Adrenal gland (tissue), 12 donors: ENCODE data around the gene GRB10. TPM values are rescaled to one million over a fixed set of nuclear protein-coding genes. Genes with fewer than 3 reads are reported as not detected.

Source experiments
- DNase-seq, 7 donors: peaks; one replicate each; pipeline ENCODE4 v3.0.0-alpha.2; 2019 to 2020
- H3K27ac ChIP-seq, 5 donors: fragments of 200-600 bp; sonication (generic) in 4 of 5; 1 replicate in 3 of 5; 2 replicates in 2 of 5; pipeline versions ENCODE4 v1.5.1 to v1.8.0; 2016 to 2020; ENCODE audit warnings: mild to moderate bottlenecking in 1 of 5
- H3K27me3 ChIP-seq: fragments of 200-600 bp; 2 replicates; pipeline ENCODE4 v1.8.0; 2021
- H3K36me3 ChIP-seq, 2 donors: fragments of 200-600 bp; replicated peaks in 1 of 2; 1 replicate in 1 of 2; 2 replicates in 1 of 2; pipeline versions ENCODE4 v1.5.1 to v1.8.0; 2018 to 2022
- H3K4me1 ChIP-seq, 2 donors: fragments of 200-600 bp; replicated peaks in 1 of 2; 1 replicate in 1 of 2; 2 replicates in 1 of 2; pipeline versions ENCODE4 v1.5.1 to v1.8.0; 2018 to 2021
- H3K4me3 ChIP-seq, 4 donors: fragments of 200-600 bp; sonication (generic) in 3 of 4; one replicate each; pipeline ENCODE4 v1.5.1; 2016 to 2018
- H3K9me3 ChIP-seq, 3 donors: fragments of 200-600 bp; sonication (generic) in 1 of 3; replicated peaks in 1 of 3; 1 replicate in 2 of 3; 2 replicates in 1 of 3; pipeline versions ENCODE4 v1.5.1 to v1.8.0; 2016 to 2021
- POLR2A ChIP-seq, 2 donors: fragments of 450-650 bp; IDR thresholded peaks; one replicate each; pipeline ENCODE4 v1.6.1; 2017; ENCODE audit warnings: antibody characterized with exemption in 2 of 2, mild to moderate bottlenecking in 2 of 2, moderate library complexity in 1 of 2
- WGBS, 4 donors: extraction: QIAGEN DNeasy Blood & Tissue Kit in 2 of 4; methylation state at CpG; one replicate each; pipeline versions ENCODE4 v1.1.5 to v1.1.7; 2013 to 2017; 5-methylcytosine and 5-hydroxymethylcytosine counted together
- intact Hi-C, 2 donors: fragments of 100-400 bp; cut with DNase I; formaldehyde crosslinking; loops; one replicate each; pipeline versions ENCODE4 v1.14.1 to v1.15.0; 2022 to 2023
- polyA plus RNA-seq, 3 donors: library from polyadenylated mRNA; stranded (reverse); fragments of 200-250 nt in 2 of 3; fragments of 350-450 nt in 1 of 3; fragmentation: Illumina TruSeq in 1 of 3; extraction: RNeasy Lipid Tissue Mini Kit (QIAGEN cat#74804) in 1 of 3; gene quantifications; one replicate each; pipeline ENCODE4 v1.2.3, GENCODE V29; 2013 to 2014
- total RNA-seq, 9 donors: library from RNA; depleted of rRNA in 4 of 9; stranded (reverse); fragments of >200 nt in 4 of 9; fragments of 120-200 nt in 1 of 9; fragmentation: NEBNext Ultra II Directional in 1 of 9; extraction: Animal tissue kit (Norgen Biotek cat#: 25700) in 1 of 9; gene quantifications; one replicate each; pipeline versions ENCODE4 v1.1.0 to v1.2.4, GENCODE V29; 2013 to 2023
- TF ChIP-seq, protein P1 (sequence below), 6 experiments: fragments of 450-650 bp in 4 of 6; fragments of 200-600 bp in 2 of 6; sonication (generic) in 1 of 6; IDR thresholded peaks; 1 replicate in 5 of 6; 2 replicates in 1 of 6; pipeline versions ENCODE4 v1.5.1 to v1.8.0; 2016 to 2021; ENCODE audit warnings: antibody characterized with exemption in 6 of 6, mild to moderate bottlenecking in 2 of 6, moderate library complexity in 1 of 6
- donor health status: healthy with polysubstance abuse.
- donor health status: Bipolar disorder and iron deficiency.
- donor health status: DM: yes; HTN: yes; CAD: no.
- donor health status: DM: no; HTN: no; CAD: no.
- donor health status: DM: no; HTN: no; CAD: no.
- donor health status: DM: yes; HTN: yes; CAD: no.

GRB10 gene
- total and polyA plus RNA-seq, 12 donors = 33.5 to 158 (median 67.3) TPM

DNA sequence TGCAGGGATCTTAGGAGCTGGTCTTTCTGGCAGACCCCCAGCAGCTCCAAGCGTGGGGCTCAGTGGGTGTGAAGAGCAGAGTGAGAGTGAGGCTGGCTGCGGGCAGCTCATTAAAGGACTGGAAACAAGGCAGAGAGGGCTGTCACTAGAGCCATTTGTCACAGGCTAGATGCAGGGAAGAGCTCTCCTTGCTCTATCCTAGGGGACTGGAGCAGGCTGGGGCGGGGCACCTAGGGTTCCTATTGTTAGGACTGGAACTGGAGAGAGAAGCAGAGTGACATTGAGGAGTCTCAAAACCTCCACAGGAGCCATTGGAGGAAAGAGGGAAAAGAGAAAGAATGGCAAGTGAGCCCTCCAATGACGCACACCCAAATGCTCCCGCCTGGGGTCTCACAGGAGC is 216.7 kb downstream of the GRB10 start:
- Histone ChIP-seq H3K27ac (no peak overlapping the region), H3K27me3 (no peaks in the 10 kb centered on the region), H3K4me1 (peaks cover 0 to 3% of the 10 kb centered on the region in 2 donors), H3K4me3 (no peak overlapping the region), H3K9me3 (no peaks in the 10 kb centered on the region), H3K36me3 (no peaks in the 10 kb centered on the region)
- DNase-seq = no peak
- TF ChIP-seq POLR2A (IDR thresholded peaks at IDR 0.05) = no peak
- TF ChIP-seq, protein P1, sequence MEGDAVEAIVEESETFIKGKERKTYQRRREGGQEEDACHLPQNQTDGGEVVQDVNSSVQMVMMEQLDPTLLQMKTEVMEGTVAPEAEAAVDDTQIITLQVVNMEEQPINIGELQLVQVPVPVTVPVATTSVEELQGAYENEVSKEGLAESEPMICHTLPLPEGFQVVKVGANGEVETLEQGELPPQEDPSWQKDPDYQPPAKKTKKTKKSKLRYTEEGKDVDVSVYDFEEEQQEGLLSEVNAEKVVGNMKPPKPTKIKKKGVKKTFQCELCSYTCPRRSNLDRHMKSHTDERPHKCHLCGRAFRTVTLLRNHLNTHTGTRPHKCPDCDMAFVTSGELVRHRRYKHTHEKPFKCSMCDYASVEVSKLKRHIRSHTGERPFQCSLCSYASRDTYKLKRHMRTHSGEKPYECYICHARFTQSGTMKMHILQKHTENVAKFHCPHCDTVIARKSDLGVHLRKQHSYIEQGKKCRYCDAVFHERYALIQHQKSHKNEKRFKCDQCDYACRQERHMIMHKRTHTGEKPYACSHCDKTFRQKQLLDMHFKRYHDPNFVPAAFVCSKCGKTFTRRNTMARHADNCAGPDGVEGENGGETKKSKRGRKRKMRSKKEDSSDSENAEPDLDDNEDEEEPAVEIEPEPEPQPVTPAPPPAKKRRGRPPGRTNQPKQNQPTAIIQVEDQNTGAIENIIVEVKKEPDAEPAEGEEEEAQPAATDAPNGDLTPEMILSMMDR (IDR thresholded peaks at IDR 0.05) = no peak
- 71 to 82% (median 79%) methylated on average over 5 of the region's 5 CpGs for WGBS, 4 donors
- intact Hi-C loops = no loop called here

DNA sequence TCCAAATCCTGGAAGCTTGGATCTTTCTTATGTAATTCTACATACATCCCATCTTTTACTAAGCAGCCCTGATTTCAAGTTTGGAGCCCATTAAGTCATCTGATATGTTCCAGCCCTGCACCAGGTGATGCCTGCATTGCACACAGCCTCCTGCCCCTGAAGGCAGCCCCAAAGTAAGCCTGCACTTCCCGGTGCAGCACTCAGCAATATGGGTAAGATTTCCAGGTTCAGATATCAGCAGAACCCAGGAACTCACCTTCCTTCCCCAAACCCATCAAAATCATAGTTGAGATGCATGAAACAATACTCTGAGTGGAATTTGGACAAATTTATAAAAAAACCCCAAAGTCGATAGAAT is 217.2 kb downstream of the GRB10 start:
- TF ChIP-seq, protein P1 (IDR thresholded peaks at IDR 0.05) = no peak
- TF ChIP-seq POLR2A (IDR thresholded peaks at IDR 0.05) = no peak
- 77 to 100% (median 82%) methylated on average over 2 of the region's 2 CpGs for WGBS, 4 donors
- Histone ChIP-seq H3K4me3 (no peak overlapping the region), H3K9me3 (no peaks in the 10 kb centered on the region), H3K27ac (no peak overlapping the region), H3K36me3 (no peaks in the 10 kb centered on the region), H3K27me3 (no peaks in the 10 kb centered on the region), H3K4me1 (peaks cover 0 to 7% of the 10 kb centered on the region in 2 donors)
- DNase-seq = no peak
- intact Hi-C loops = no loop called here

DNA sequence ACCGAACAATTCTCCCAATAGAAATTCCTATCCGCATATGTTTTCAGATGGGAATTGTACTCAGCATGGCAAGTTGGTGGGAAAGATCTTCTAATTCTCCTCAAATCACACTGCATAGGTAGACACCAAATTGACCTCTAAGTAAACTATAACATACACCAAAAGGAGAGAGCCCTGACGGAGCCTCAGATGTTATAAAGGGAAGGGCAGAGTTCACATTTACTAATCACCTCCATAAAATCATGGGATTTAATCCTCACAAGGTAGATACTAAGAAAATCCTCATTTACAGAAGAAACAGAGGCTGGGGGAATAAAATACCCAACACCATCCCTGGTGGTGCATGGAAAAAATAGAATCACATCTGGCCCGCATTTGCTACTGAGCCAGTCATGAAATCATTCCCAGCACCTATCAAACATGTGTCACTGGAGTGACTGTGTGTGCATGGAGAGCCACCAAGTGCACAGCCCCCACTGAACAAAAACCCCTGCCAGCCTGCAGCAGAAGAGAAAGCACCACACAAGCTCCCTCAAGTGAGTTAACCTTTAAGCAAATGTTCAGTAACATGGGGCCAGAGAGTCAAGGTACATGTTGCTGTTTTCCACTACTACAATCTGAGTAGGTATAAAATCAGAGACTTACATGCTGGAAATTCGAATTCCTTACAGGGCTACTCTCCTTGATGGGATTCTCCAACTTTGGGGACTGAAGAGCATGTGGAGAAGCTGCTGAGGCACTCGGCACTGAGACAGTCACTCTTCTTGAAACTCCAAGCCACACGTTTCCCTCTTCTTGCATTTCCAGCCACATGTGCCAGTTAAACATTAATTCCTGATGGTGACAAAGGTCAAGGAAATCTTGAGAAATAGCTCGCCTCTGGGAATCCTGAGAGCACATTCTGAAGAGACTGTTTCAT is 217.8 kb downstream of the GRB10 start, which contains the start of gene DDC:
TSS of gene DDC (minus strand) at position 766 of the 919 bp plus-strand sequence. CDS start 21,320 bp downstream, outside the sequence.
- Histone ChIP-seq H3K4me1 (peaks cover 0 to 7% of the 10 kb centered on the region in 2 donors), H3K27me3 (no peaks in the 10 kb centered on the region), H3K36me3 (no peaks in the 10 kb centered on the region), H3K9me3 (no peaks in the 10 kb centered on the region), H3K4me3 (no peak within 1 kb of the TSS), H3K27ac (no peak within 1 kb of the TSS)
- WGBS, 4 donors = 64 to 74% (median 70%) methylated on average over 8 of the region's 8 CpGs
- intact Hi-C loops = no loop called here
- DNase-seq = no peak
- TF ChIP-seq, protein P1 (IDR thresholded peaks at IDR 0.05) = no peak
- TF ChIP-seq POLR2A (IDR thresholded peaks at IDR 0.05) = no peak

DNA sequence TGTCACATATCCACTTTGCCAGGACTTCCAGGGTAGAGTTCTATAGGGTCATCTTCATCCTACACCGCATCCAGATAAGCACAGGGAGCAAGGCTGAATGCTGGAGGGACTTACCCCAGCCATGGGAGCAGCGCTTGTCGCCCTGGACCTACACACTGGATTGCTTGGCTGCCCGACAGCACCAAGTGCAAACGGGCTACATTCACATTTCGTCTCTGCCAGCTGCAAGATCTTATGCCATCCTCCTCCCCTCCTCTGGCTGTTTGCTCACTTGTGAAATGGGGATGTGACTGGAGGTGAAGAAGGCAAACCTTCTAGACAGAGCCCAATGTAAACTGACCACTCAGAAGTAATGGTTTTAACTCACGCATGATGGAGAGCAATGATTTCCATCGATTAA is 218.5 kb downstream of the GRB10 start:
- TF ChIP-seq POLR2A (IDR thresholded peaks at IDR 0.05) = no peak
- TF ChIP-seq, protein P1 (IDR thresholded peaks at IDR 0.05) = no peak
- Histone ChIP-seq H3K36me3 (no peaks in the 10 kb centered on the region), H3K4me1 (peaks cover 0 to 7% of the 10 kb centered on the region in 2 donors), H3K27me3 (no peaks in the 10 kb centered on the region), H3K4me3 (no peak overlapping the region), H3K9me3 (no peaks in the 10 kb centered on the region), H3K27ac (no peak overlapping the region)
- intact Hi-C loops = no loop called here
- 85 to 94% (median 91%) methylated on average over 8 of the region's 8 CpGs for WGBS, 4 donors
- no peak for DNase-seq
